Smooth muscle cell (in vitro differentiated cells): ENCODE data around the gene GBA3. TPM values are rescaled to one million over a fixed set of nuclear protein-coding genes. Genes with fewer than 3 reads are reported as not detected.

Source experiments
- DNase-seq: peaks from one replicate; lab custom pipeline; 2025; ENCODE audit not compliant: unreplicated experiment; lab: John Stamatoyannopoulos, UW
- H2AFZ ChIP-seq: fragments of 200-600 bp; sonication (generic); 2 replicates; pipeline ENCODE4 v1.6.0; 2016; ENCODE audit warnings: antibody characterized with exemption, low read depth, mild to moderate bottlenecking
- H3F3A ChIP-seq: fragments of 200-600 bp; sonication (generic); 2 replicates; pipeline ENCODE4 v1.6.0; 2017; ENCODE audit warnings: antibody characterized with exemption, low read depth
- H3K27ac ChIP-seq: fragments of 200-600 bp; sonication (generic); 2 replicates; pipeline ENCODE4 v1.5.1; 2016; ENCODE audit warnings: low read depth, mild to moderate bottlenecking
- H3K27me3 ChIP-seq: fragments of 200-600 bp; sonication (generic); 2 replicates; pipeline ENCODE4 v1.6.1; 2016; ENCODE audit warnings: low read depth, mild to moderate bottlenecking
- H3K36me3 ChIP-seq: fragments of 200-600 bp; sonication (generic); 2 replicates; pipeline ENCODE4 v1.5.1; 2016; ENCODE audit warnings: low read depth
- H3K4me1 ChIP-seq: fragments of 200-600 bp; sonication (generic); 2 replicates; pipeline ENCODE4 v1.5.1; 2016; ENCODE audit warnings: low read depth
- H3K4me2 ChIP-seq: fragments of 200-600 bp; sonication (generic); 2 replicates; pipeline ENCODE4 v1.6.0; 2016; ENCODE audit warnings: mild to moderate bottlenecking
- H3K4me3 ChIP-seq: fragments of 200-600 bp; sonication (generic); 2 replicates; pipeline ENCODE4 v1.5.1; 2016; ENCODE audit warnings: mild to moderate bottlenecking
- H3K79me2 ChIP-seq: fragments of 200-600 bp; sonication (generic); 2 replicates; pipeline ENCODE4 v1.6.0; 2016; ENCODE audit warnings: low read depth, mild to moderate bottlenecking
- H3K9ac ChIP-seq: fragments of 200-600 bp; sonication (generic); 2 replicates; pipeline ENCODE4 v1.6.0; 2016; ENCODE audit warnings: low read depth
- H3K9me3 ChIP-seq: fragments of 200-600 bp; sonication (generic); replicated peaks from 2 replicates; pipeline ENCODE4 v1.5.1; 2016; ENCODE audit warnings: low read depth
- H4K20me1 ChIP-seq: fragments of 200-600 bp; sonication (generic); 2 replicates; pipeline ENCODE4 v1.6.0; 2016; ENCODE audit warnings: low read depth
- CTCF ChIP-seq: fragments of 200-600 bp; sonication (generic); IDR thresholded peaks from 2 replicates; pipeline ENCODE4 v1.5.1; 2017; ENCODE audit warnings: borderline replicate concordance, mild to moderate bottlenecking, antibody characterized with exemption; ENCODE audit not compliant: insufficient read depth, poor library complexity, severe bottlenecking
- WGBS: methylation state at CpG from one replicate; pipeline ENCODE4 v1.1.7; 2016; ENCODE audit warnings: low lambda C conversion rate; 5-methylcytosine and 5-hydroxymethylcytosine counted together
- polyA plus RNA-seq: library from polyadenylated mRNA; unstranded; fragments of >200 nt; fragmentation: Nextera tagmentation; extraction: Ambion mirVana; gene quantifications from 2 replicates; pipeline ENCODE4 v1.2.1, GENCODE V29; 2016
- total RNA-seq: library from RNA; depleted of rRNA; stranded (reverse); fragments of >200 nt; gene quantifications from 2 replicates; pipeline ENCODE4 v1.2.3, GENCODE V29; 2014

The GBA3 gene
- total and polyA plus RNA-seq, 2 experiments from 2014 or later = not detected

- DNase-seq = no peak
- no peaks in the 10 kb centered on the region for H3K9me3 ChIP-seq
- no peak for TF ChIP-seq CTCF
Measured at GRCh38 chr4:22650771-22651170, 42.0 kb upstream of the GBA3 start.

GRCh38 chr4:22653752-22654151, 39.0 kb upstream of the GBA3 start:
- Histone ChIP-seq H3K27me3 (no peaks in the 10 kb centered on the region), H3K4me1 (no peaks in the 10 kb centered on the region), H3K27ac (no peak overlapping the region), H3K9ac (no peak overlapping the region), H3K4me3 (no peak overlapping the region), H3K4me2 (no peak overlapping the region), H3F3A (no peaks in the 10 kb centered on the region), H2AFZ (no peak overlapping the region), H3K36me3 (no peaks in the 10 kb centered on the region), H3K79me2 (no peaks in the 10 kb centered on the region), H3K9me3 (no peaks in the 10 kb centered on the region), H4K20me1 (no peaks in the 10 kb centered on the region)
- 88% methylated on average over 3 of the region's 3 CpGs for WGBS
- DNase-seq = no peak
- no peak for TF ChIP-seq CTCF

More at GRCh38 chr4:22650771-22651170, 42.0 kb upstream of the GBA3 start:
- H3K36me3 ChIP-seq = no peaks in the 10 kb centered on the region
- no peaks in the 10 kb centered on the region for H3K79me2 ChIP-seq
- H3K4me2 ChIP-seq = no peak overlapping the region
- no peak overlapping the region for H3K27ac ChIP-seq
- H3K4me1 ChIP-seq = no peaks in the 10 kb centered on the region
- no peaks in the 10 kb centered on the region for H3K27me3 ChIP-seq
- no peak overlapping the region for H3K4me3 ChIP-seq
- H3K9ac ChIP-seq = no peak overlapping the region
- no peak overlapping the region for H2AFZ ChIP-seq
- no peaks in the 10 kb centered on the region for H4K20me1 ChIP-seq
- no peaks in the 10 kb centered on the region for H3F3A ChIP-seq

GRCh38 chr4:22661443-22661842, 31.3 kb upstream of the GBA3 start:
- Histone ChIP-seq H3F3A (no peaks in the 10 kb centered on the region), H3K79me2 (no peaks in the 10 kb centered on the region), H3K9ac (no peak overlapping the region), H3K9me3 (no peaks in the 10 kb centered on the region), H3K4me1 (no peaks in the 10 kb centered on the region), H3K4me3 (no peak overlapping the region), H3K4me2 (no peak overlapping the region), H4K20me1 (no peaks in the 10 kb centered on the region), H2AFZ (no peak overlapping the region), H3K27me3 (no peaks in the 10 kb centered on the region), H3K27ac (no peak overlapping the region), H3K36me3 (no peaks in the 10 kb centered on the region)
- DNase-seq = no peak
- WGBS = 83% methylated on average over 6 of the region's 6 CpGs
- TF ChIP-seq CTCF = no peak

- no peak overlapping the region for H2AFZ ChIP-seq
- H4K20me1 ChIP-seq = no peaks in the 10 kb centered on the region
- no peak overlapping the region for H3K9ac ChIP-seq
- H3K4me1 ChIP-seq = no peaks in the 10 kb centered on the region
- DNase-seq = no peak
- no peaks in the 10 kb centered on the region for H3K36me3 ChIP-seq
- H3F3A ChIP-seq = no peaks in the 10 kb centered on the region
- H3K27me3 ChIP-seq = no peaks in the 10 kb centered on the region
- peak overlapping the region; percentile 65 for H3K4me2 ChIP-seq
- no peak for TF ChIP-seq CTCF
- 58% methylated on average over 3 of the region's 3 CpGs for WGBS
- H3K4me3 ChIP-seq = no peak overlapping the region
- H3K79me2 ChIP-seq = no peaks in the 10 kb centered on the region
- no peak overlapping the region for H3K27ac ChIP-seq
- no peaks in the 10 kb centered on the region for H3K9me3 ChIP-seq
Measured at GRCh38 chr4:22667332-22667940, 25.3 kb upstream of the GBA3 start.
